Stimulated activated CD8-positive, alpha-beta memory T cell treated with anti-CD3 and anti-CD28 coated beads, Interleukin-4, amount 100 ng/mL, for 24 hours (primary cell): ENCODE data around the gene FADS1.

Experiments
- DNase-seq: peaks from one replicate; pipeline ENCODE4 v3.0.0-alpha.2; 2020; ENCODE audit warnings: low read depth

The FADS1 gene

GRCh38 chr11:61826930-61827570, 10.2 kb upstream of the FADS1 start:
- no peak for DNase-seq

GRCh38 chr11:61820174-61820573, 3.4 kb upstream of the FADS1 start:
- no peak for DNase-seq

DNA sequence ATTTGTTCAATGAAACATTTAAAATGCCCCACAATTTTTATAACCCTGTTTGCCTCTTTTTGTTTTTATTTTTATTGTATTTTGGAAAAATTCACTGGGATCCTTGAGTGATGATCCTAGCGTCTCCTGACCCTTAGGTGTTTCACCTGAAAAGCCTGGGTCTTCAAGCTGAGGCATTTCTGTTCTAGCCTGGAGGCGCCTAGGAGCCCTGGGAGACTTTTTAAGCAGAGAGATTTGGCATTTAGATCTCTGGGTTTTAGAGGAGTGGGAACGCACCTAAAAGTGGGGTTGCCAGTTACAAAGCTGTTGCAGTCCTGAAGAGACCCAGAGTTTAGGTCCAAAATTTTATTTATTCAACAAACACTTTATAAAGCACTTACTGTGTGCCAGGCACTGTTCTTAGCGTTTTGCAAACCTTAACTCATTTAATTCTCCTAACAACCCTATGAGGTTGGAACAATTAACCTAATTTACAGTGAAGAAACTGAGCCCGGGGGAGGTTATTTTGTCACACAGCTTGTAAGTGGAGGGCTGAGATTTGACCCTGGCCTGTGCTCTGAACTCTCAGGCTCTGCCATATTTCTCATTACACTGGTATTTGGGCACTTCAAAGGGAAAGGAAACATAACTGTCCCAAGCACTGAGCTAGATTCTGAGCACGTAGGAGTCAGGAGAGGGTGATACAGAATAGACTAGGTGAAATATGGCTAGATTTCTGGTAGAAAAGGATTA, 834 bp upstream of the FADS1 start:
- DNase-seq = no peak

DNA sequence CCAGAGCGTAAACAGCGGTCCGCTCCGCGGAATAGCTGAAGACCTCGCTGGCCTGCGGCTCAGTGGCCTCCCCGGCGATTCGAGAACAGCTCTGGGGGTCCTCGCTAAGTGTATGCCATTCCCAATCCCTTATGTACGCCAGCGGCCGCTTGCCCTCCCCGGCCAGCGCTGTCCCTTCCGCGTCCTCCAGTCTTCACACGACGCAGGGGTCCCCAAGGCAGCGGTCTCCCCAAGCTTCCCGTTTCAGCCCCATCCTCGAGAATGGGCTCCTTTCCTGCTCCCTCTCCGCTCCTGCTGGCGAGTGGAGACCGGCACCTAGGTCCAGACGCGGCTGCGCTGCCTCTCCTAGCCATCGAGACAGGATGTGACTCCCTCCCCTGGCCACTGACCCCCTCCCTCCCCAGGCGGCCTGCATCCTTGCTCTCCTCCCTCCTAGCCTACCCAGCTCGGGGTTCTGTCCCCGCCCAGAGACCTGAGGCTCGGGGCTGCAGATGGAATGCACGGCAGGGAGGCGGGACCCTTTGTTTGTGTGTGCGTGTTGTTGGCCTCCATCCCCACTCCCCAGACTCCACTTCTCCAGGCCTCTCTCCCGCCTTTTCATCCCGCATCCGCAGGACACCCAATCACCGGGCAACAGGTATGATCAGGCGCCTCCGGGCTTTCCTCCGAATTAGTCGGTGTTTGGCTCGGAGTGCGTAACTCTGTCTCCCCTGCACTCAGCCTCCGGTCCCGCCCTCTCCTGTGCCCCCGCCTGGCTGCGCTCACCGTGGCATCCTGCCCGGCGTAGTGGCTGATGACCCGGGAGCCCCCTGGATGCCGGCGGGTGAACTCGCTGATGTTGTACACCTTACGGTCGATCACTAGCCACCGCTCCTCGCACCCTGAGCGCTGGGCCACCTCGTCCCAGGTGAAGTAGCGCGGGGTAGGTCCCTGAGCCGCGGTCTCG, 740 bp downstream of the FADS1 start:
- no peak for DNase-seq

DNA sequence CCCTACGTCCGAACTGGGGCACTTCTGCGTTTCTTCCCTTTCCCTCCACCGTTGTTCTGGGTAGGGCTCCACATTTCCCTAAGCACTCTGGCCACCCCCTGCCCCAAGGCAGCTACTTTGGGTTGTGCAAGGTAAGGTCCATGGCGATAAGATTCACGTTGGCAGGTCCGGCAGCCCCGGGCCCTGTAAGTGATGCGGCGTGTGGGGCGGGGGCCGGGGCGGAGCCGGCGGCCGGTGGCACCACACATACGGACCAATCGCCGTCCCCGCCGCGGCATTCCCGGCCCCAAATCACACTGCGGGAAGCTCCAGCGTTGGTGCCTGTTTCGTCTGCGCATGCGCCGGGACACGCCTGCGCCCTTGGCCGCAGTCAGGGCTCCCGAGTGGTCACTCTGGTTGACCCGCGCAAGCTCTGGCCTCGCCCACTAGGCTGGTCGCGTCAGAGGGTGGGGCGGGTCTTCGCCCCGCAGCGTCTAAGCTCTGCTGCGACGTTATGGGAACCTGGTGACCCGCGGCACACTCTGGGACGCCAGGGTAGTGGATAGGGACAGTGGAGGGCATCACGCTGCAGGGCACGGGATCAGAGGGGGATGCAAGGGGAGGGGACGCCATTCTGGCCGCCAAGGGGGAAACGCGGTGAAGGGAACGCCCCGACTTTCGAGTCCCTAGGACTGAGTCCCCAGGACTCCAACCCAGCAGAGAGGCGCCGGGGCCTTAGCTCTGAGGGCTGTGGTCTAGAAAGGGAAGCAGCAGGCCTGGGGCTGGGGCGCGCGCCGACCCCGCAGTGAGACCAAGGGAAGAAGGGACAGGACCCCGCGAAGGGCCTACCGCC, 1.6 kb downstream of the FADS1 start:
- peak; percentile 36 for DNase-seq

DNA sequence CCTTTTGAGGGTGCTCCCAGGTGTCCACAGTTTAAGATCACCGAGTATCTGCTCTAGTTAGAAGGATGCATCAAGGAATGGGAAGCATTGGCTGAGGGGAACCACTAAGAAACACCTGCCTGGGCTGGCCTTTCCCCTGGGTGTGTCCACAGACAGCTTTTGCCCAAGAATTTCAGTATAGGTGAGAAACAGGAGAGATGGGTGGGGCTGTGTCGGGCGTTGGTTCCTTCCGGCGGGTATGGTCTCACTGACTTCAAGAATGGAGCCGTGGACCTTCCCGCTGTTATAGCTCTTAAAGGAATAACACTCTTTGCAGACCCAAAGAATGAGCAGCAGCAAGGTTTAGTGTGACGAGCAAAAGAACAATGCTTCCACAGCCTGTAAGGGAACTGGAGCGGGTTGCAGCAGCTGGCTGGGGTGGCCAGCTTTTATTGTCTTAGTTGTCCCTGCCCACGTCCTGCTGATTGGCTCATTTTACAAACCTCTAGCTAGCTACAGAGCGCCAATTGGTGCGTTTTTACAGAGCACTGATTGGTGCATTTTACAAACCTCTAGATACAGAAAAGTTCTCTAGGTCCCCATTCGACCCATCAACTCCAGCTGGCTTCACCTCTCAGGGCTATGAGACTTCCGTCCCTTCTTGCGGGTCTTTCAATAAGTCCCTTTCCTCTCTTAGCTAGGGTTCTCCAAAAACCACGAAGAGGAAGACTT, 2.4 kb downstream of the FADS1 start:
- DNase-seq = no peak

GRCh38 chr11:61812736-61813411, 3.9 kb downstream of the FADS1 start:
- DNase-seq = no peak

- no peak for DNase-seq
These were observed 5.0 kb downstream of the FADS1 start for GRCh38 chr11:61811831-61812230.

- DNase-seq = no peak
These were observed 6.1 kb downstream of the FADS1 start for GRCh38 chr11:61810671-61811175.

DNA sequence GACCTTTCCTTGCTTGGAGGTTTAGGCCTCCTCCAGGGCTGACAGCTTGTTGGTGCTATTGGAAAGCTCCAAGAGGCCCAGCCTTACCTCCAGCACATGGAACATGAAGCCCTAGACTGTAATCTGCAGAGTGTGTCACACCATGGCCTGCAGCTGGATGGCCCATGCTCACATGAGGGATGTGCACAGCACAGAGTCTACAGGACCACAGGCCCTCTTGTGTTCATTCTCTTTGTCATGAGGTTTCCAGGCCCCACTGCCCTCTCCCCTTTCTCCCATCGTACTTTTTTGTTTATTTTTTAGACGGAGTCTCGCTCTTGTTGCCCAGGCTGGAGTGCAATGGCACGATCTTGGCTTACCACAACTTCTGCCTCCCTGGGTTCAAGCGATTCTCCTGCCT, 10.0 kb downstream of the FADS1 start:
- no peak for DNase-seq

DNA sequence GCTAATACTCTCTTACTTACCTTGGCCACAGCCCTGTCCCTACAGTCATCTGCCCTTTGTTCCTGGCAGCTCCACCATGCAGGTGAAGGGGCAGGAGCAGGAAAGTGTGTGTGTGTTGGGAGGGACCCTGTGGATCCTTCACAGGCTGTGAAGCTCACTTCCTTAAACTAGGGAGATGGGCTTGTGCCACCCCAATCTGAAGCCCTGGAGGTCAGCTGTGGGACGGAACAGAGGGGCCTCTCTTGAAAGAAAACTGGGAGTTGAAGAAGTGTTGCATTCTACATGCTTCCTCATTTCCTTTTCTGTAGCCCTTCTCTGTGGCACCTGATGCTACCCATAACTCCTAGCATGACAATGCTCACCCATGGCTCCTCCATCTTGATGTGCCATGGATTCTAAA, 11.7 kb downstream of the FADS1 start:
- DNase-seq = no peak

GRCh38 chr11:61803889-61804647, 12.7 kb downstream of the FADS1 start:
- DNase-seq = no peak

GRCh38 chr11:61802605-61803004, 14.2 kb downstream of the FADS1 start:
- DNase-seq = no peak

DNA sequence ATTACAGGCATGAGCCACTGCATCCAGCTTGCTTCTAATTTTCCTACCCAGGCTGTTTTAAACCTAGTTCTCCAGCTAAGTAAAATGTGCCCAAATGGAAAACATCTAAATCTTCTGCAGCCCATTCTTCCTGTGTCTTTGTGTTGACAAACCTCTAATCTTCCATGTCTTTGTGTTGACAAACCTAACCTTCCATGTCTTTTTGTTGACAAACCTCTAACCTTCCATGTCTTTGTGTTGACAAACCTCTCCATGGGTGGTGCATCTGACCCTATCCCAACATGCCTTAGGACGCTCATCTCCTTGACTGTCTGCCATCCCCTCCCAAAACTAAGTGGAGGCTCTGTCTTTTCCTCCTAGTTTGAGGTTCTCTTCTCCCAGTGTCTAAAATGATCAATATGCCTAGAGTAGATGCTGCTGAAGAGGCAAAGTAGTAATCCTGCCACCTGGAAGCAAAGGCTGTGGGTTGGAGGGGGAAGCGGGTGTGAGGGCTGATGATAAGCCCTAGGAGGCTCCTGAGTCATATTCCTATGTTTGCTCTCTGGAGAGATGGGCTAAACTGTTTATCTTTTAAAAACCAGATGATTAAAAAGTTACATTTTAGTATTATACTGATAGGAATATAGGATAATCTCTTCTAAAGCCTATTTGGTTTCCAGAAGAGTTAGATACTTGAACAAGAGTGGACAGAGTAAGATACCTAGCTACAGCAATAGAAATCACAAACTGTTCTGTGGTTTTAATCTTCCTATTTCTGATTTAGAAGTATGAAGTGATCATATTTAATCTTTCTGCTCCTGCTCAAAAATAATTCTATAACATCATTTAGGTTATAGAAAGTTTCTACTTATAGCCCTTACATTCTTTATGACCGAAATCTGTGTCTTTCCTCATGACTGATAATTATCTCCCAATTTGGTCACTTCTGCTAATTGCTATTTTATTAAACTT, 16.2 kb downstream of the FADS1 start:
- no peak for DNase-seq

DNA sequence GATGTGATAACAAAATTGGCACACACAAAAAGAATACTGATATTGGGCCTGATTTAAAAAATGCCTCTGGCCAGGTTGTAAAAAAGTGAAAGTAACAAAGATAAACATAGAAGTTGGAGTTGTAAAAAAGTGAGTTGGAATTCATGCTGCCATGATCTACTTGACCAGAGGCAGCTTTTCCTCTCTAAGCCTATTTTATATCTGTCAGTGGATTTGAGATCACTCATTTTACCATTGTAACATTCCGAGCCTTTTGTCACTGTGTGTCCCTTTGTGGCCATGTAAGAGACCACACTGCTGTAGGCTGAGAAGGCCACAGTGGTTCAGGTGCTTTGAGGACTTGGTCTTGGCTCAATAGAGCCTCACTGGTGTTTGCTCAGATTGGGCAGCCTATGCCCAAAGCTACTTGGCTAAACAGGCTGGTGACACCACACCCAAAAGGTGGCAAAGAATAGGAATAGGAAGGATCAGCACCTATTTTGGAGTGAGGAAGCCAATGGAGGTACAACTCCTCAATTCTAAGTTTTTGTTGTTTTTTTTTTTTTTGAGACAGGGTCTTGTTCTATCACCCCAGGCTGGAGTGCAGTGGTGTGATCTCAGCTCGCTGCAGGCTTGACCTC, 17.0 kb downstream of the FADS1 start:
- no peak for DNase-seq

GRCh38 chr11:61797263-61797944, 19.4 kb downstream of the FADS1 start:
- peak; percentile 38 for DNase-seq

DNA sequence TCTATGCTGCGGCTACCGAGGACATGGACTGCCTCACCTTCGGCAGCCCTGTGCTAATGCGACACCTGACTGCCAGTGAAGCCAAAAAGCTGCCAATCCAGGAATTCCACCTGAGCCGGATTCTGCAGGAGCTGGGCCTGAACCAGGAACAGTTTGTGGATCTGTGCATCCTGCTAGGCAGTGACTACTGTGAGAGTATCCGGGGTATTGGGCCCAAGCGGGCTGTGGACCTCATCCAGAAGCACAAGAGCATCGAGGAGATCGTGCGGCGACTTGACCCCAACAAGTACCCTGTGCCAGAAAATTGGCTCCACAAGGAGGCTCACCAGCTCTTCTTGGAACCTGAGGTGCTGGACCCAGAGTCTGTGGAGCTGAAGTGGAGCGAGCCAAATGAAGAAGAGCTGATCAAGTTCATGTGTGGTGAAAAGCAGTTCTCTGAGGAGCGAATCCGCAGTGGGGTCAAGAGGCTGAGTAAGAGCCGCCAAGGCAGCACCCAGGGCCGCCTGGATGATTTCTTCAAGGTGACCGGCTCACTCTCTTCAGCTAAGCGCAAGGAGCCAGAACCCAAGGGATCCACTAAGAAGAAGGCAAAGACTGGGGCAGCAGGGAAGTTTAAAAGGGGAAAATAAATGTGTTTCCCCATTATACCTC, 20.8 kb downstream of the FADS1 start:
- DNase-seq = no peak
